ENCODE data around the gene ELAVL4.

The ELAVL4 gene

DNA sequence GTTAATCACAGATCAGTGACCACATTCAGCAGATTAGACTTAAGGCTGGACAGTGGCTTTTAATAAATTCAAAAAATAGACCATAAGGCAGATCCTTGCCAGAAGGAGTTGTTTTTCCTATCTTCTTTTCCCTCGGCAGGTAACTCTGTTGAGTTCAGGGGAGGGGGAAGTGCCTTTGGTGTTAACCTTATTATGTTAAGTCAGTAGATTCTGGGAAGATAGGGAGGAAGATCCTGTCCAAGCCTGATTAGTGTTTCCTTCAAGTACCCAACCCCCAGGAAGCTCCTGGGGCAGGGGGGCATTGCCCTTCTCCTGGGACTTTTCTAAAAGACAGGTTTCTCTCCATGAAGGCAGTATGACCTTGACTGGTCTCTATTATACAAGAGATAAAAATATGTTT, 87.4 kb downstream of the ELAVL4 start:
- H3K27ac ChIP-seq = no peak overlapping the region
- no peak overlapping the region for H3K4me3 ChIP-seq
- no peak for TF ChIP-seq EZH2 (IDR thresholded peaks at IDR 0.05)
- no peak for TF ChIP-seq FOXP2 (optimal IDR thresholded peaks at IDR 0.05; ENCODE audit: control extremely low read depth, extremely low read length, insufficient read depth)
- no peak for TF ChIP-seq POLR2AphosphoS5 (IDR thresholded peaks at IDR 0.05; ENCODE audit: borderline replicate concordance, low read depth, low read length)
- no peak for DNase-seq (ENCODE audit: low read depth, low spot score)
- no peaks in the 10 kb centered on the region for H3K36me3 ChIP-seq (ENCODE audit: insufficient read depth, low read length)
- no peak overlapping the region for H3K9ac ChIP-seq (ENCODE audit: insufficient read length)
- H3K9me3 ChIP-seq (ENCODE audit: low read depth, low read length) = no peaks in the 10 kb centered on the region

- H3K27ac ChIP-seq = no peak overlapping the region
- TF ChIP-seq EZH2 (IDR thresholded peaks at IDR 0.05) = no peak
- no peaks in the 10 kb centered on the region for H3K36me3 ChIP-seq (ENCODE audit: insufficient read depth, low read length)
- no peak for DNase-seq (ENCODE audit: low read depth, low spot score)
- no peak overlapping the region for H3K9ac ChIP-seq (ENCODE audit: insufficient read length)
- H3K4me3 ChIP-seq = no peak overlapping the region
- H3K9me3 ChIP-seq (ENCODE audit: low read depth, low read length) = no peaks in the 10 kb centered on the region
Observed at GRCh38 chr1:50197216-50197615, 88.5 kb downstream of the ELAVL4 start.

DNA sequence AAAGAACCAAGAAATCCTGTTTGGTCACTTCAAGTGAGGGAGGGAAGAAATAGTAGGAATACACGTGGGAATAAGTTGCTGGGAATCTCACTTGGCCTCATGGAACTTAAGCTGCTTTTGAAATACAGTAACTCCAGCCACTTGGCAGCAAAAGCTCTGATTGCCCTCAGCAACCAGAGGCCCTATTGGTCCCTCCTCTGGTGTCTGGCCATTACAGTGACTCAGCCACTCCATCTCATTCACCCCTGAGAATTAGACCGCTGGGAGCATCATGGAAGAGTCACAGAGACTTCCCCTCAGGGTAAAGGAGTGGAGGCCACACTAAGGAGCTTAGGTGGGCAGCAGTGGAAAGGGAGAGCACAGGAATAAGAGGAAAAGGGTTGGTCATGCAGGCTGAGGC, 99.6 kb downstream of the ELAVL4 start:
- Histone ChIP-seq H3K9me3 (ENCODE audit: low read depth, low read length) (no peaks in the 10 kb centered on the region), H3K4me3 (no peak overlapping the region), H3K9ac (ENCODE audit: insufficient read length) (no peak overlapping the region), H3K36me3 (ENCODE audit: insufficient read depth, low read length) (no peaks in the 10 kb centered on the region), H3K27ac (no peak overlapping the region)
- no peak for DNase-seq (ENCODE audit: low read depth, low spot score)
- TF ChIP-seq POLR2AphosphoS5 (IDR thresholded peaks at IDR 0.05; ENCODE audit: borderline replicate concordance, low read depth, low read length) (no peak), FOXP2 (optimal IDR thresholded peaks at IDR 0.05; ENCODE audit: control extremely low read depth, extremely low read length, insufficient read depth) (no peak), EZH2 (IDR thresholded peaks at IDR 0.05) (no peak)

- TF ChIP-seq FOXP2 (optimal IDR thresholded peaks at IDR 0.05; ENCODE audit: control extremely low read depth, extremely low read length, insufficient read depth) (no peak), POLR2AphosphoS5 (IDR thresholded peaks at IDR 0.05; ENCODE audit: borderline replicate concordance, low read depth, low read length) (no peak), EZH2 (IDR thresholded peaks at IDR 0.05) (no peak)
- DNase-seq (ENCODE audit: low read depth, low spot score) = no peak
- no peaks in the 10 kb centered on the region for H3K9me3 ChIP-seq (ENCODE audit: low read depth, low read length)
- no peaks in the 10 kb centered on the region for H3K36me3 ChIP-seq (ENCODE audit: insufficient read depth, low read length)
- H3K27ac ChIP-seq = no peak overlapping the region
- H3K4me3 ChIP-seq = no peak overlapping the region
- no peak overlapping the region for H3K9ac ChIP-seq (ENCODE audit: insufficient read length)
Observed at GRCh38 chr1:50208756-50209155, 100.0 kb downstream of the ELAVL4 start.

DNA sequence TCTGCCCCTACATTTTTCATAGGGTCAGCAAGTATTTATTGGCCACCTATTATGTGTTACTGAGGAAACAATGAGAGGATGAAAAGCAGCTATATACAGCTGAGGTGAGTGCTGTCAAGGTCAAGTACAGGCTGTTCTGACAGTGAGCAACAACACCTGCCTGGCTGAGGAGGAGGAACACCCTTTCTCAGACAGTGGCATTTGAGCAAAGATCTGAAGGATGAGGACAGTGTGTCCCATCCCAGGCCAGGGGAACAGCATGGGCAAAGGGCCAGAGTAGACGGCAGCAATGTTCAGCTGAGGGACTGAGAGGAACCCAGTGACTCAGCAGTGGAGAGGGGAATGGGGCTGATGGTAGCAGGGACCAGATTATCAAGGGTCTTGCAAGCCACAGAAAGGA, 101.0 kb downstream of the ELAVL4 start:
- Histone ChIP-seq H3K36me3 (ENCODE audit: insufficient read depth, low read length) (no peaks in the 10 kb centered on the region), H3K9ac (ENCODE audit: insufficient read length) (no peak overlapping the region), H3K27ac (no peak overlapping the region), H3K9me3 (ENCODE audit: low read depth, low read length) (no peaks in the 10 kb centered on the region), H3K4me3 (no peak overlapping the region)
- no peak for DNase-seq (ENCODE audit: low read depth, low spot score)
- TF ChIP-seq POLR2AphosphoS5 (IDR thresholded peaks at IDR 0.05; ENCODE audit: borderline replicate concordance, low read depth, low read length) (no peak), FOXP2 (optimal IDR thresholded peaks at IDR 0.05; ENCODE audit: control extremely low read depth, extremely low read length, insufficient read depth) (no peak), EZH2 (IDR thresholded peaks at IDR 0.05) (no peak)

DNA sequence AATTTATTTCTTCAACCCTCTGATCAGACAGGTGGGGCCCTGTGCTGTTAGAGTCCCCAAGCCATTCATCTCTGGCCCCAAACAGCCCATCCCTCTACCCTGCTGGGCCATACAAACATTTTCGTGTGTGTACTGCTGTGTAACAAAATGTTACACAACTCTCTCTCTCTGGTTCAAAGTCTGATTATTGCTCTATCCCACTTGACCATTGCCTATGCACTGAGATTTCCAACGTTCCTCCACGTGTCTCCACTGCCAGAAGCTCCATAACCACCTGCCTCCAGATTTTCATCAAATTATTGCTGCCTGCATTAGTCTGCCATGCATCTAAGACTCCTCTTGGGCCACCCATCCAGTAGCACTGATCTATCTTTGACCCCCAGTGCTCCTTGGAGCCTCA, 104.8 kb downstream of the ELAVL4 start:
- Histone ChIP-seq H3K27ac (no peak overlapping the region), H3K9ac (ENCODE audit: insufficient read length) (no peak overlapping the region), H3K36me3 (ENCODE audit: insufficient read depth, low read length) (no peaks in the 10 kb centered on the region), H3K9me3 (ENCODE audit: low read depth, low read length) (no peaks in the 10 kb centered on the region), H3K4me3 (no peak overlapping the region)
- TF ChIP-seq POLR2AphosphoS5 (IDR thresholded peaks at IDR 0.05; ENCODE audit: borderline replicate concordance, low read depth, low read length) (no peak), EZH2 (IDR thresholded peaks at IDR 0.05) (no peak), FOXP2 (optimal IDR thresholded peaks at IDR 0.05; ENCODE audit: control extremely low read depth, extremely low read length, insufficient read depth) (no peak)
- DNase-seq (ENCODE audit: low read depth, low spot score) = no peak

DNA sequence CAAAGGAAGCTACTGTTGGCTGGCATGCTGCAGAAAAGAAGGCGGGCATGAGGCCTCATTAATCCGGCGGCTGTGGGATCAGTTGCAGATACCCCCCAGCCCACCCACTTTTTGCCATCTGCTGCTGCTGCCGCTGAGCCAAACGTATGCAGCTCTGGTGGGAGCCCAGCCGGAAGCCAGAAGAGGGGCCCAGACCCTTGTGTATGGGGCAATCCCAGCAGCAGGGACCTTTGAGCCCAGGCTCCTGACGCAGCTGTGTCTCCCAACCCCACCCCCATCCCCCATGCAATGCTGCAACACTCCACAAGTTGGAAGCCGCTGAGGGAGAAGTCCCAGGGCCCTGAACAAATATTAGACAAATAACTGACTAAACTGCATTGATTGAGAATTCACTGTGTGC, 106.0 kb downstream of the ELAVL4 start:
- no peak for DNase-seq (ENCODE audit: low read depth, low spot score)
- H3K9ac ChIP-seq (ENCODE audit: insufficient read length) = no peak overlapping the region
- TF ChIP-seq FOXP2 (optimal IDR thresholded peaks at IDR 0.05; ENCODE audit: control extremely low read depth, extremely low read length, insufficient read depth) = no peak
- TF ChIP-seq EZH2 (IDR thresholded peaks at IDR 0.05) = no peak
- TF ChIP-seq POLR2AphosphoS5 (IDR thresholded peaks at IDR 0.05; ENCODE audit: borderline replicate concordance, low read depth, low read length) = no peak
- no peak overlapping the region for H3K27ac ChIP-seq
- H3K4me3 ChIP-seq = no peak overlapping the region
- H3K9me3 ChIP-seq (ENCODE audit: low read depth, low read length) = no peaks in the 10 kb centered on the region
- H3K36me3 ChIP-seq (ENCODE audit: insufficient read depth, low read length) = no peaks in the 10 kb centered on the region

GRCh38 chr1:50218344-50219120, 109.8 kb downstream of the ELAVL4 start:
- H3K27ac ChIP-seq = no peak overlapping the region
- no peak overlapping the region for H3K9ac ChIP-seq (ENCODE audit: insufficient read length)
- DNase-seq (ENCODE audit: low read depth, low spot score) = no peak
- H3K36me3 ChIP-seq (ENCODE audit: insufficient read depth, low read length) = no peaks in the 10 kb centered on the region
- H3K9me3 ChIP-seq (ENCODE audit: low read depth, low read length) = no peaks in the 10 kb centered on the region
- H3K4me3 ChIP-seq = no peak overlapping the region
- TF ChIP-seq POLR2AphosphoS5 (IDR thresholded peaks at IDR 0.05; ENCODE audit: borderline replicate concordance, low read depth, low read length) = no peak
- no peak for TF ChIP-seq EZH2 (IDR thresholded peaks at IDR 0.05)
- no peak for TF ChIP-seq FOXP2 (optimal IDR thresholded peaks at IDR 0.05; ENCODE audit: control extremely low read depth, extremely low read length, insufficient read depth)

- Histone ChIP-seq H3K9ac (ENCODE audit: insufficient read length) (no peak overlapping the region), H3K36me3 (ENCODE audit: insufficient read depth, low read length) (no peaks in the 10 kb centered on the region), H3K9me3 (ENCODE audit: low read depth, low read length) (no peaks in the 10 kb centered on the region), H3K4me3 (no peak overlapping the region), H3K27ac (no peak overlapping the region)
- DNase-seq (ENCODE audit: low read depth, low spot score) = no peak
- TF ChIP-seq EZH2 (IDR thresholded peaks at IDR 0.05) (no peak), FOXP2 (optimal IDR thresholded peaks at IDR 0.05; ENCODE audit: control extremely low read depth, extremely low read length, insufficient read depth) (no peak), POLR2AphosphoS5 (IDR thresholded peaks at IDR 0.05; ENCODE audit: borderline replicate concordance, low read depth, low read length) (no peak)
Observed at GRCh38 chr1:50228871-50229384, 120.2 kb downstream of the ELAVL4 start.

All from SK-N-MC (cell line).